IMR-90 (cell line): ENCODE results near the gene TRIO.

Experiments
- BHLHE40 ChIP-seq: fragments of 150-350 bp; IDR thresholded peaks from 2 replicates; pipeline ENCODE4 v1.6.1; 2016; ENCODE audit warnings: mild to moderate bottlenecking, low read depth, low read length
- CEBPB ChIP-seq: IDR thresholded peaks from 2 replicates; pipeline ENCODE4 v1.6.1; 2012; ENCODE audit warnings: low read depth, low read length, improper control_type of control experiment
- CTCF ChIP-seq: conservative IDR thresholded peaks from 2 replicates; pipeline ENCODE4 v1.5.1; 2012; ENCODE audit warnings: mild to moderate bottlenecking, low read depth, low read length, improper control_type of control experiment
- ELK1 ChIP-seq: fragments of 150-350 bp; IDR thresholded peaks from 2 replicates; pipeline ENCODE4 v1.6.1; 2016; ENCODE audit warnings: low read depth, mild to moderate bottlenecking, low read length, moderate library complexity, borderline replicate concordance
- MAZ ChIP-seq: IDR thresholded peaks from 2 replicates; pipeline ENCODE4 v1.6.1; 2012; ENCODE audit warnings: low read depth, mild to moderate bottlenecking, low read length, improper control_type of control experiment, moderate library complexity, borderline replicate concordance
- POLR2A ChIP-seq: IDR thresholded peaks from 2 replicates; pipeline ENCODE4 v1.6.1; 2012; ENCODE audit warnings: mild to moderate bottlenecking, low read depth, low read length

GRCh38 chr5:14265570-14265969 lies 122.4 kb downstream of the TRIO start:
- TF ChIP-seq POLR2A (no peak), CTCF (no peak), CEBPB (no peak), MAZ (no peak), BHLHE40 (peak; percentile 11; the same call in 1 of the 2 replicates), ELK1 (no peak)
